Measurements from ENCODE around the gene SESN3.

GRCh38 chr11:95148406-95148805 lies 82.6 kb downstream of the SESN3 start:
- TF ChIP-seq CTCF (IDR thresholded peaks at IDR 0.05), result no peak
- no peak for TF ChIP-seq POLR2A (IDR thresholded peaks at IDR 0.05)
- no peak for TF ChIP-seq EP300 (IDR thresholded peaks at IDR 0.05)
